HG02885 (cell line): ENCODE data around the gene HBM.
"Not testable (repeated sequence)": the region's sequence is repeated elsewhere in the genome, so short reads cannot be mapped to it uniquely, and the experiment has no call there.

ENCODE experiments used
- ATAC-seq: cut with Tn5 transposase; IDR thresholded peaks from one replicate; pipeline ENCODE4 v1.9.1; 2021; ENCODE audit warnings: mild to moderate bottlenecking; ENCODE audit not compliant: unreplicated experiment, poor library complexity

The HBM gene

DNA sequence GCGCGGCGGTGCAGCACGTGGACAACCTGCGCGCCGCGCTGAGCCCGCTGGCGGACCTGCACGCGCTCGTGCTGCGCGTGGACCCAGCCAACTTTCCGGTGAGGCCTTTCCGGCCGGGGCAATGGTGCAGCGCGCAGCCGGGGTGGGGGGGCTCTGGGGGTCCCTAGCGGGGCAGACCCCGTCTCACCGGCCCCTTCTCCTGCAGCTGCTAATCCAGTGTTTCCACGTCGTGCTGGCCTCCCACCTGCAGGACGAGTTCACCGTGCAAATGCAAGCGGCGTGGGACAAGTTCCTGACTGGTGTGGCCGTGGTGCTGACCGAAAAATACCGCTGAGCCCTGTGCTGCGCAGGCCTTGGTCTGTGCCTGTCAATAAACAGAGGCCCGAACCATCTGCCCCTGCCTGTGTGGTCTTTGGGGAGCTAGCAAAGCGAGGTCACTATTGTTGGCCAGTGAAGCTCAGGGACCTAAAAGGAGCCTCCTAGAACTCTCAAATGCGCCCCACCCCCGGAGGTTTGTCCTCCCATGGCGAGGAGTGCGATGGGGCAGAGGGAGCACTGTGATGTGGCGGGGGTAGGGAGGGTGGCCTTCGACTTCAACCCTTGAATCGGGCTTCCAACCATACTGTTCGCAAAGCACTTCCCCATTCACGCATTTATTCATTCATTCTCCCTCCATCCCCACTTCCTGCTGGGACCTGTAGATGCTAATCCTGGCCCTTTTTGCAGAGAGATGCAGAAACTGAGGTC is 770 bp downstream of the HBM start:
- no peak for ATAC-seq

DNA sequence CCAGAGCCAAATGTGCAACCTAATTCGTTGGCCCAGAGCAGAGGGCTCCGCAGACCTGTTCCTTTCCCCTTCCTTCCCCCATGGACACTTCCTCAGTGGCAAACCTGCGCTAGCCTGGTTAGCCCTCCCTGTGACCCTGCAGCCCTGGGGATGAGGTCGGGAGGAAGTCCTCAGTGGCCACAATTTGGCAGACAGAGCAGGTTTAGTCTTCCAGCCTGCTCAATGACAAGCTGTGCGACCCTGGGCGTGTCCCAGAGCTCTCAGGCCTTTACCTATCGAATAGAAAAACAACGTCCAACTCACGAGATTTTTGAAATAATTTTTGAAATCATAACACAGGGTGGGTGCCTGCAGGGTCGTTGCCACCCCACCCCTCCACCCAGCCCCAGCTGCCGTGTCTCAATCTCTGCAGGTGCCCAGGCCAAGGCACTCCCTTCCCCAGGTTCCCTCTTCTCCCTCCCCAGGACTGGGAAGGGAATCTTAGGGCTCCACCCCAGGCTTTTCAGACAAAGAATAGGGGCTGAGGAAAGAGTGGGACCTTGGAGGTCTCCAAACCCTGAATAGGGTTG is 1.4 kb downstream of the HBM start:
- no peak for ATAC-seq

DNA sequence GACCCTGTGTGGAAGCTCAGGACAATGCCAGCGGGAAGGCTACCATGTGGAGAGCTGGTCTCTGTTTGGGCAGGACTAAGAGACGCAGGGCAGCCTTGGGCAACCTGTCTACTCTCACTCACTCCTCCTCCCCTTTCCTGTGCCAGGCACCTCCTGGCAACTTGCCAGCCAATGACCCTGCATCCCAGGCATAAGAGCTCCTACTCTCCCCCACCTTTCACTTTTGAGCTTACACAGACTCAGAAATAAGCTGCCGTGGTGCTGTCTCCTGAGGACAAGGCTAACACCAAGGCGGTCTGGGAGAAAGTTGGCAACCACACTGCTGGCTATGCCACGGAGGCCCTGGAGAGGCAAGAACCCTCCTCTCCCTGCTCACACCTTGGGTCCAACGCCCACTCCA is 2.6 kb downstream of the HBM start:
- no peak for ATAC-seq

DNA sequence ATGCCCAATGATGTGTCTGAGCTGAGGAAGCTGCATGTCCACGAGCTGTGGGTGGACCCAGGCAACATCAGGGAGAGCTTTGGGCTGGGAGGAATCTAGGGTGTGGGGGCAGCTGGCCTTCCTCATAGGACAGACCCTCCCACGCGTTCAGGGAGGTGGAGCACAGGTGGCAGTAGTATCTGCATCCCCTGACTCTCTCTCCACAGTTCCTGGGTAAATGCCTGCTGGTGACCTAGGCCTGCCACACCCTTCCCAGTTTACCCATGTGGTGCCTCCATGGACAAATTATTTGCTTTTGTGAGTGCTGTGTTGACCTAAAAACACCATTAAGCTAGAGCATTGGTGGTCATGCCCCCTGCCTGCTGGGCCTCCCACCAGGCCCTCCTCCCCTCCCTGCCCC is 3.2 kb downstream of the HBM start:
- no peak for ATAC-seq

DNA sequence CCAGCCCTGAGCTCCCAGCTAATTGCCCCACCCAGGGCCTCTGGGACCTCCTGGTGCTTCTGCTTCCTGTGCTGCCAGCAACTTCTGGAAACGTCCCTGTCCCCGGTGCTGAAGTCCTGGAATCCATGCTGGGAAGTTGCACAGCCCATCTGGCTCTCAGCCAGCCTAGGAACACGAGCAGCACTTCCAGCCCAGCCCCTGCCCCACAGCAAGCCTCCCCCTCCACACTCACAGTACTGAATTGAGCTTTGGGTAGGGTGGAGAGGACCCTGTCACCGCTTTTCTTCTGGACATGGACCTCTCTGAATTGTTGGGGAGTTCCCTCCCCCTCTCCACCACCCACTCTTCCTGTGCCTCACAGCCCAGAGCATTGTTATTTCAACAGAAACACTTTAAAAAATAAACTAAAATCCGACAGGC is 4.3 kb downstream of the HBM start:
- ATAC-seq: not testable (repeated sequence)

DNA sequence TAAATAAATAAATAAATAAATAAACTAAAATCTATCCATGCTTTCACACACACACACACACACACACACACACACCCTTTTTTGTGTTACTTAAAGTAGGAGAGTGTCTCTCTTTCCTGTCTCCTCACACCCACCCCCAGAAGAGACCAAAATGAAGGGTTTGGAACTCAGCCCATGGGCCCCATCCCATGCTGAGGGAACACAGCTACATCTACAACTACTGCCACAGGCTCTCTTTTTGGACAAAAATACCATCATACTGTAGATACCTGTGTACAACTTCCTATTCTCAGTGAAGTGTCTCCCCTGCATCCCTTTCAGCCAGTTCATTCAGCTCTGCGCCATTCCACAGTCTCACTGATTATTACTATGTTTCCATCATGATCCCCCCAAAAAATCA is 5.0 kb downstream of the HBM start:
- ATAC-seq: no peak

DNA sequence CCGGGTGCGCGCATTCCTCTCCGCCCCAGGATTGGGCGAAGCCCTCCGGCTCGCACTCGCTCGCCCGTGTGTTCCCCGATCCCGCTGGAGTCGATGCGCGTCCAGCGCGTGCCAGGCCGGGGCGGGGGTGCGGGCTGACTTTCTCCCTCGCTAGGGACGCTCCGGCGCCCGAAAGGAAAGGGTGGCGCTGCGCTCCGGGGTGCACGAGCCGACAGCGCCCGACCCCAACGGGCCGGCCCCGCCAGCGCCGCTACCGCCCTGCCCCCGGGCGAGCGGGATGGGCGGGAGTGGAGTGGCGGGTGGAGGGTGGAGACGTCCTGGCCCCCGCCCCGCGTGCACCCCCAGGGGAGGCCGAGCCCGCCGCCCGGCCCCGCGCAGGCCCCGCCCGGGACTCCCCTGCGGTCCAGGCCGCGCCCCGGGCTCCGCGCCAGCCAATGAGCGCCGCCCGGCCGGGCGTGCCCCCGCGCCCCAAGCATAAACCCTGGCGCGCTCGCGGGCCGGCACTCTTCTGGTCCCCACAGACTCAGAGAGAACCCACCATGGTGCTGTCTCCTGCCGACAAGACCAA is 6.7 kb downstream of the HBM start, which contains the start of gene HBA2:
HBA2 (plus strand) TSS at position 503 of the 568 bp plus-strand sequence; CDS start at position 540, 37 bp downstream.
- ATAC-seq: not testable (repeated sequence)

DNA sequence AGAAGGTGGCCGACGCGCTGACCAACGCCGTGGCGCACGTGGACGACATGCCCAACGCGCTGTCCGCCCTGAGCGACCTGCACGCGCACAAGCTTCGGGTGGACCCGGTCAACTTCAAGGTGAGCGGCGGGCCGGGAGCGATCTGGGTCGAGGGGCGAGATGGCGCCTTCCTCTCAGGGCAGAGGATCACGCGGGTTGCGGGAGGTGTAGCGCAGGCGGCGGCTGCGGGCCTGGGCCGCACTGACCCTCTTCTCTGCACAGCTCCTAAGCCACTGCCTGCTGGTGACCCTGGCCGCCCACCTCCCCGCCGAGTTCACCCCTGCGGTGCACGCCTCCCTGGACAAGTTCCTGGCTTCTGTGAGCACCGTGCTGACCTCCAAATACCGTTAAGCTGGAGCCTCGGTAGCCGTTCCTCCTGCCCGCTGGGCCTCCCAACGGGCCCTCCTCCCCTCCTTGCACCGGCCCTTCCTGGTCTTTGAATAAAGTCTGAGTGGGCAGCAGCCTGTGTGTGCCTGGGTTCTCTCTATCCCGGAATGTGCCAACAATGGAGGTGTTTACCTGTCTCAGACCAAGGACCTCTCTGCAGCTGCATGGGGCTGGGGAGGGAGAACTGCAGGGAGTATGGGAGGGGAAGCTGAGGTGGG is 7.6 kb downstream of the HBM start:
- ATAC-seq: not testable (repeated sequence)

DNA sequence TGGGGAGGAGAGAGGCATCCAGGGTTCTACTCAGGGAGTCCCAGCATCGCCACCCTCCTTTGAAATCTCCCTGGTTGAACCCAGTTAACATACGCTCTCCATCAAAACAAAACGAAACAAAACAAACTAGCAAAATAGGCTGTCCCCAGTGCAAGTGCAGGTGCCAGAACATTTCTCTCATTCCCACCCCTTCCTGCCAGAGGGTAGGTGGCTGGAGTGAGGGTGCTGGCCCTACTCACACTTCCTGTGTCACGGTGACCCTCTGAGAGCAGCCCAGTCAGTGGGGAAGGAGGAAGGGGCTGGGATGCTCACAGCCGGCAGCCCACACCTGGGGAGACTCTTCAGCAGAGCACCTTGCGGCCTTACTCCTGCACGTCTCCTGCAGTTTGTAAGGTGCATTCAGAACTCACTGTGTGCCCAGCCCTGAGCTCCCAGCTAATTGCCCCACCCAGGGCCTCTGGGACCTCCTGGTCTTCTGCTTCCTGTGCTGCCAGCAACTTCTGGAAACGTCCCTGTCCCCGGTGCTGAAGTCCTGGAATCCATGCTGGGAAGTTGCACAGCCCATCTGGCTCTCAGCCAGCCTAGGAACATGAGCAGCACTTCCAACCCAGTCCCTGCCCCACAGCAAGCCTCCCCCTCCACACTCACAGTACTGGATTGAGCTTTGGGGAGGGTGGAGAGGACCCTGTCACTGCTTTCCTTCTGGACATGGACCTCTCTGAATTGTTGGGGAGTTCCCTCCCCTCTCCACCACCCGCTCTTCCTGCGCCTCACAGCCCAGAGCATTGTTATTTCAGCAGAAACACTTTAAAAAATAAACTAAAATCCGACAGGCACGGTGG is 8.4 kb downstream of the HBM start:
- ATAC-seq: not testable (repeated sequence)

DNA sequence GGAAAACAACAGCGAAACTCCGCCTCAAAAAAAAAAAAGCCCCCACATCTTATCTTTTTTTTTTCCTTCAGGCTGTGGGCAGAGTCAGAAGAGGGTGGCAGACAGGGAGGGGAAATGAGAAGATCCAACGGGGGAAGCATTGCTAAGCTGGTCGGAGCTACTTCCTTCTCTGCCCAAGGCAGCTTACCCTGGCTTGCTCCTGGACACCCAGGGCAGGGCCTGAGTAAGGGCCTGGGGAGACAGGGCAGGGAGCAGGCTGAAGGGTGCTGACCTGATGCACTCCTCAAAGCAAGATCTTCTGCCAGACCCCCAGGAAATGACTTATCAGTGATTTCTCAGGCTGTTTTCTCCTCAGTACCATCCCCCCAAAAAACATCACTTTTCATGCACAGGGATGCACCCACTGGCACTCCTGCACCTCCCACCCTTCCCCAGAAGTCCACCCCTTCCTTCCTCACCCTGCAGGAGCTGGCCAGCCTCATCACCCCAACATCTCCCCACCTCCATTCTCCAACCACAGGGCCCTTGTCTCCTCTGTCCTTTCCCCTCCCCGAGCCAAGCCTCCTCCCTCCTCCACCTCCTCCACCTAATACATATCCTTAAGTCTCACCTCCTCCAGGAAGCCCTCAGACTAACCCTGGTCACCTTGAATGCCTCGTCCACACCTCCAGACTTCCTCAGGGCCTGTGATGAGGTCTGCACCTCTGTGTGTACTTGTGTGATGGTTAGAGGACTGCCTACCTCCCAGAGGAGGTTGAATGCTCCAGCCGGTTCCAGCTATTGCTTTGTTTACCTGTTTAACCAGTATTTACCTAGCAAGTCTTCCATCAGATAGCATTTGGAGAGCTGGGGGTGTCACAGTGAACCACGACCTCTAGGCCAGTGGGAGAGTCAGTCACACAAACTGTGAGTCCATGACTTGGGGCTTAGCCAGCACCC is 9.5 kb downstream of the HBM start:
- no peak for ATAC-seq

DNA sequence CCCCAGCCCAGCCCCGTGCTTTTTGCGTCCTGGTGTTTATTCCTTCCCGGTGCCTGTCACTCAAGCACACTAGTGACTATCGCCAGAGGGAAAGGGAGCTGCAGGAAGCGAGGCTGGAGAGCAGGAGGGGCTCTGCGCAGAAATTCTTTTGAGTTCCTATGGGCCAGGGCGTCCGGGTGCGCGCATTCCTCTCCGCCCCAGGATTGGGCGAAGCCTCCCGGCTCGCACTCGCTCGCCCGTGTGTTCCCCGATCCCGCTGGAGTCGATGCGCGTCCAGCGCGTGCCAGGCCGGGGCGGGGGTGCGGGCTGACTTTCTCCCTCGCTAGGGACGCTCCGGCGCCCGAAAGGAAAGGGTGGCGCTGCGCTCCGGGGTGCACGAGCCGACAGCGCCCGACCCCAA is 10.2 kb downstream of the HBM start:
- ATAC-seq: not testable (repeated sequence)

DNA sequence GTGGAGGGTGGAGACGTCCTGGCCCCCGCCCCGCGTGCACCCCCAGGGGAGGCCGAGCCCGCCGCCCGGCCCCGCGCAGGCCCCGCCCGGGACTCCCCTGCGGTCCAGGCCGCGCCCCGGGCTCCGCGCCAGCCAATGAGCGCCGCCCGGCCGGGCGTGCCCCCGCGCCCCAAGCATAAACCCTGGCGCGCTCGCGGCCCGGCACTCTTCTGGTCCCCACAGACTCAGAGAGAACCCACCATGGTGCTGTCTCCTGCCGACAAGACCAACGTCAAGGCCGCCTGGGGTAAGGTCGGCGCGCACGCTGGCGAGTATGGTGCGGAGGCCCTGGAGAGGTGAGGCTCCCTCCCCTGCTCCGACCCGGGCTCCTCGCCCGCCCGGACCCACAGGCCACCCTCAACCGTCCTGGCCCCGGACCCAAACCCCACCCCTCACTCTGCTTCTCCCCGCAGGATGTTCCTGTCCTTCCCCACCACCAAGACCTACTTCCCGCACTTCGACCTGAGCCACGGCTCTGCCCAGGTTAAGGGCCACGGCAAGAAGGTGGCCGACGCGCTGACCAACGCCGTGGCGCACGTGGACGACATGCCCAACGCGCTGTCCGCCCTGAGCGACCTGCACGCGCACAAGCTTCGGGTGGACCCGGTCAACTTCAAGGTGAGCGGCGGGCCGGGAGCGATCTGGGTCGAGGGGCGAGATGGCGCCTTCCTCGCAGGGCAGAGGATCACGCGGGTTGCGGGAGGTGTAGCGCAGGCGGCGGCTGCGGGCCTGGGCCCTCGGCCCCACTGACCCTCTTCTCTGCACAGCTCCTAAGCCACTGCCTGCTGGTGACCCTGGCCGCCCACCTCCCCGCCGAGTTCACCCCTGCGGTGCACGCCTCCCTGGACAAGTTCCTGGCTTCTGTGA is 11.0 kb downstream of the HBM start, which contains the start of gene HBA1:
HBA1 (plus strand) TSS at position 204 of the 906 bp plus-strand sequence; CDS start at position 241, 37 bp downstream.
- ATAC-seq: not testable (repeated sequence)

DNA sequence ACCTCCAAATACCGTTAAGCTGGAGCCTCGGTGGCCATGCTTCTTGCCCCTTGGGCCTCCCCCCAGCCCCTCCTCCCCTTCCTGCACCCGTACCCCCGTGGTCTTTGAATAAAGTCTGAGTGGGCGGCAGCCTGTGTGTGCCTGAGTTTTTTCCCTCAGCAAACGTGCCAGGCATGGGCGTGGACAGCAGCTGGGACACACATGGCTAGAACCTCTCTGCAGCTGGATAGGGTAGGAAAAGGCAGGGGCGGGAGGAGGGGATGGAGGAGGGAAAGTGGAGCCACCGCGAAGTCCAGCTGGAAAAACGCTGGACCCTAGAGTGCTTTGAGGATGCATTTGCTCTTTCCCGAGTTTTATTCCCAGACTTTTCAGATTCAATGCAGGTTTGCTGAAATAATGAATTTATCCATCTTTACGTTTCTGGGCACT is 11.6 kb downstream of the HBM start:
- no peak for ATAC-seq

DNA sequence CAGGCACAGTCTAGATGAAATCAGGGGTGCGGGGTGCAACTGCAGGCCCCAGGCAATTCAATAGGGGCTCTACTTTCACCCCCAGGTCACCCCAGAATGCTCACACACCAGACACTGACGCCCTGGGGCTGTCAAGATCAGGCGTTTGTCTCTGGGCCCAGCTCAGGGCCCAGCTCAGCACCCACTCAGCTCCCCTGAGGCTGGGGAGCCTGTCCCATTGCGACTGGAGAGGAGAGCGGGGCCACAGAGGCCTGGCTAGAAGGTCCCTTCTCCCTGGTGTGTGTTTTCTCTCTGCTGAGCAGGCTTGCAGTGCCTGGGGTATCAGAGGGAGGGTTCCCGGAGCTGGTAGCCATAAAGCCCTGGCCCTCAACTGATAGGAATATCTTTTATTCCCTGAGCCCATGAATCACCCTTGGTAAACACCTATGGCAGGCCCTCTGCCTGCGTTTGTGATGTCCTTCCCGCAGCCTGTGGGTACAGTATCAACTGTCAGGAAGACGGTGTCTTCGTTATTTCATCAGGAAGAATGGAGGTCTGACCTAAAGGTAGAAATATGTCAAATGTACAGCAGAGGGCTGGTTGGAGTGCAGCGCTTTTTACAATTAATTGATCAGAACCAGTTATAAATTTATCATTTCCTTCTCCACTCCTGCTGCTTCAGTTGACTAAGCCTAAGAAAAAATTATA is 12.3 kb downstream of the HBM start:
- no peak for ATAC-seq

DNA sequence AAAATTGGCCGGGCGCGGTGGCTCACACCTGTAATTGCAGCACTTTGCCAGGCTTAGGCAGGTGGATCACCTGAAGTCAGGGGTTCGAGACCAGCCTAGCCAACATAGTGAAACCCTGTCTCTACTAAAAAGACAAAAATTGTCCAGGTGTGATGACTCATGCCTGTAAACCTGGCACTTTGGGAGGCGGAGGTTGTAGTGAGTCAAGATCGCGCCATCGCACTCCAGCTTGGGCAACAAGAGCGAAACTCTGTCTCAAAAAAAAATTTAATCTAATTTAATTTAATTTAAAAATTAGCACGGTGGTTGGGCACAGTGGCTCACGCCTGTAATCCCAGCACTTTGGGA is 12.9 kb downstream of the HBM start:
- ATAC-seq: no peak

DNA sequence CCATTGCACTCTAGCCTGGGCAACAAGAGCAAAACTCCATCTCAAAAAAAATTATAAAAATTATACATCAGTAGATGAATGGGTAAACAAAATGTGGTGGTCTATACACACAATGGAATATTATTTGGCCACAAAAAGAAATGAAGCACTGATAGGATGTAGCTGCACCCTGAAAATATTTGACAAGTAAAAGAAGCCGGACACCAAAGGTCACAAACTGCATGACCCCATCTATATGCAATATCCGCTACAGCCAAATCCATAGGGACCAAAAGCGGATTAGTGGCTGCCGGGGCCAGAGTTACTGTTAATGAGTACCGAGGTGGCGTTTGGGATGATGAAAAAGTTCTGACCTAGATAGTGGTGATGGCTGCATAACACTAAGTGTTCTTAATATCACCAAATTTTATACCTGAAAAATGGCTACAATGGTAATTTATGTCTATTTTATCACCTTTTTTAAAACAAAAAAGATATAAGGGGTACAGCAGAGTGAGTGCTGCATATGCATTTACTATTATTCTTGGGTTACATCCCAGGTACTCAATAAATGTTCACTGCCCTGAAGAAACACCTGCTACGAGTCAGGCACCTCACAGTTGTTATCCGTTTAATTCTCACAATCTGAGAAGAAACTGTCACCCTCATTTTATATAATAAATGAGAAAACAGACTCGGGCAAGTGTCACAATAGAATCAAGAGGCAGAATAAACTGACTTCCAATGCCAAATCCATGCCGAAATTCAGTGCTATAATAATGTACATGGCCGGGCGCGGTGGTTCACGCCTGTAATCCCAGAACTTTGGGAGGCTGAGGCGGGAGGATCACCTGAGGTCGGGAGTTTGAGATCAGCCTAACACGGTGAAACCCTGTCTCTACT is 13.7 kb downstream of the HBM start:
- ATAC-seq: no peak
